Measurements from ENCODE around the gene TMED4.

Gene TMED4

DNA sequence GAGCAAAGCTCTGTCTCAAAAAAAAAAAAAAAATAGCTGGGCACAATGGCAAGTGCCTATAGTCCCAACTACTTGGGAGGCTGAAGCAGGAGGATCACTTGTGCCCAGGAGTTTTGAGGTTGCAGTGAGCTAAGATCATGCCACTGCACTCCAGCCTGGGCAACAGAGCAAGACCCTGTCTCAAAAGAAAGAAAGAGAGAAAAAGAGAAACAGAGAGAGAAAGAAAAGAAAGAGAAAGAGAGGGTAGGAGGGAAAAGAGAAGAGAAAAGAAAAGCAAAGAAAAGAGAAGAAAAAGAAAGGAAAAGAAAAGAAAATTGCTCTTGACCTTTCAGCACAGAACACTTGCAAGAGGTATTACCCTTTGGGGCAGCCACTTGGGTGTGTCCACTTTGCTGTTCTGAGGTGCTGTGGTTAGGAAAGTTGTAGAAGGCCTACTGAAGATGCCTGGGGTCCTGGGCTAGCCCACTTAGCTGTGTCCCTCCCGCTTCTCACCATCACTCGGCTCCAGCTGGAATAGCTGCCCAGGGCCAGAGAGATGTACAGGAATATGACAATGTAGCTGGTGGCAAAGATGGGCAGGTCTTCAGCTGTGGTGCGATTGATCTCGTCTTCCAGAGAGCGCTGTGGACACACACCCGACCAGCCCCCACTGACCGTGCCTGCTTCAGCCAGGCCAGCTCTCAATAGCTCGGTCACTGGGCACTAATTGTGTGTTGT lies 46.5 kb downstream of the TMED4 start:
- DNase-seq: no peak
- TF ChIP-seq GATA1 (IDR thresholded peaks at IDR 0.05; ENCODE audit: low read depth, low read length) (no peak), POLR2A (IDR thresholded peaks at IDR 0.05; ENCODE audit: low read length) (no peak)

DNA sequence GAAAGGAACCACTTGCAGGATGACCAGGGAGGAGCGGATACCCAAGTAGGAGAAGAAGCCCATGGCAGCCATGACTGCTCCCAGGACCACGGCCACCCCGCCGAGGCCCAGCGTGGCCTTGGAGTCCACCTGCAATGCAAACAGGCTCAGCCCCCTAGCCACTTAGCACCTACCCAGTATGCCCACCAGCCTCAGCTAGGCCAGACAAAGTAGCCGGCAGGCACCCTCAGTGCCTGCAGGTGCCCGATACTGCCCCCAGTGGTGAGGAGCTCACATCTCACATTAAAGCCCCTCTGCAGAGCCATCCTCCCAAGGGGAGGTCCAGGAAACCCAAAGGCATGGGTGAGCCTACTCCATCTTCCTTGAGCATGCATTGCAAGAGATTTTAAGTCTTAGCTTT lies 47.5 kb downstream of the TMED4 start:
- no peak for TF ChIP-seq GATA1 (IDR thresholded peaks at IDR 0.05; ENCODE audit: low read depth, low read length)
- TF ChIP-seq POLR2A (IDR thresholded peaks at IDR 0.05; ENCODE audit: low read length): no peak
- DNase-seq: peak; percentile 74 to 81

DNA sequence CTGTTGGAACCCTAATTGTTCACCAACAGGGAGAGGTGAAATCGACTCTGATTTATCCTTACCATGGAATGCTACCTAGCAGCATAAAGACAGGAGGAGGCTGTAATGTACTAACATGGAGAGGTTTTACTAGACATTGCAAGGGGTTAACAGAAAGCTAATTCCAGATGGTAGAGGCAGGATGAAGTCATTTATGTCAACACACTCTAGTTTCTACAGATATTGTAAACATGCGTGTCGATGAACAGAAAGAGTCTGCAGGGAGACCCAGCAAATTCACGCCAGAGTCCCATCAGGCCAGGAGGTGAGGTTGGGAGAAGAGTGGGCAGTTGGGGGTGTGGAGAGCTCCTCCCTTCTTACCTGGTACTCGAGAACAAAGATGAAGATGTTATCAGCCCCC lies 47.9 kb downstream of the TMED4 start:
- no peak for DNase-seq
- no peak for TF ChIP-seq POLR2A (IDR thresholded peaks at IDR 0.05; ENCODE audit: low read length)

DNA sequence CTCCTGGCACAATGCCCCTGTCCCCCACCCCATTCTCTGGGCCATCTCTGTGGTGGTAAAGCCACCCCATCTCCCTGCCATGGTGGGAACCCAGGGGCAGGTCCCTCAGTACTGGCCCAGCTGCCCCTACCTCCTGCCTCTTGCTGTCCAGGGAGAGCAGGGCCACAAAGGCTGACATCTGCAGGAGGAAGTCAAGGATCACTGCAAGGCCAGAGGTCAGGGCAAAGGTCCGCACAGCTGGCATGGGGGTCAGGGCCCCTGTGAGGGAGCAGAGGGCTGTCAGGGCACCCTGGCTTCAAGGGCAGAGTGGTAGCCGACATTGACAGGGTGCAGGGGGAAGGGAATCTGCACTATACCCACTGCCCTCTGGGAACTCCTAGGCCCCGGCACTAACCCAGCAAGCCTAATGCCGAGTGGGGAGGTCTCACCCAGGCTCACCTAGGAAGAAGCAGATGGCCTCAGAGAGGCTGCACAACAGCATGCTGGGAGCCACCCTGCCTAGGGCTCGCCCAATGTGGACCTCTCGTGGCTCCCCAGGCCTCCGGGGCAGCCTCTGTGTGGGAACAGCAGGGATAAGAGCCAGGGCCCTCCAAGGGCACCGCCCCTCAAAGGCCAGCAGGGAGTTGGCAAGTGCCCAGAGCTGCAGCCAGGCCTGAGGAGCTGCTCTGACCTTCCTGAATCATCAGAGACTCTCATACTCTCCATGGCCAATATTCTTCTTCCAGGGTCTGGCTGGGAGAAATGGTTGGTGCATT lies 48.6 kb downstream of the TMED4 start:
- no peak for TF ChIP-seq GATA1 (IDR thresholded peaks at IDR 0.05; ENCODE audit: low read depth, low read length)
- TF ChIP-seq POLR2A (IDR thresholded peaks at IDR 0.05; ENCODE audit: low read length): no peak
- DNase-seq: no peak

DNA sequence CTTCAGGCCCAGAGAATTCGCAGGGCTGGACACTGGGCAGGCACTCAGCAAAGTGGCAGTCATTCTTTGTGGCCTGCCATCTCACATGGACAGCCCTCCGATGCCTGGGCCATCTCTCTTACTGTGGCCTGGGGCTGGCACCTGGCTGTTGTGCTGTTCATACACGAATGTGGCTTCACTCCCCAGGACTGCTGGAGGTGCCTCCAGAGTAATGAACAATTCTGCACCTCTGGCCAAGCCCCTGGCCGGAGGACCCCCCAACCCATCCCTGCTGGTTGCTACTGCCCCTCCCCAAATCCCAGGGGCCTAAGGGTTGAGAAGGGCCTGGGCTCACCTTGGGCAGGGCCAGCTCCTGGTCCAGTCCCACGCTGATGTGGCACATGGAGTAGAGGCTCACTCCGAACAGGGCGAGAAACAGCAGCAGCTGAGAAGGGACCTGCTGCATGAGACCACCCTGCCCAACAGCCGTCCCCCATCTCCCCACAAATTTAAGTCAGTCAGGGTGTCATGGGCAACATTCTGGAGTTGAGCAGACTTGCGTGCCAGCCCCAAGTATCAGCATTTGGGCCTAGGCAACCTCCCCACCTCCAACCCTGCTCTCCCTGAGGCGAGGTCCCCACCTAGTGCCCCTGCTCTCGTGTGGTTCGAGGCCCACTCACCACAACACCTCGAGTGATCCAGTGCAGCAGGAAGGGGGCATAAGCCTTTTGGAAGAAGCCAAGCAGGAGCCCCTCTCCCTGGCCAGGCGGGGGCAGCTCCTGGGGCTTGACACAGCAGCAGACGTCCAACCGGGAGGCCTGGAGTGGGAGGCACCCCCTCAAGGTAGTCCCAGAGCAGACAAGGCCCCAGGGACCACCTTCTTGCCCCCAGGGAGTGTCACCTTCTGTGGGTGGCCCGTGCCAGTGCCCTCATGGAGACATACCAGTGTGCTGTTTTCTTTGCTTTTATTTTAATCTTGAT lies 50.3 kb downstream of the TMED4 start:
- DNase-seq: no peak
- TF ChIP-seq GATA1 (IDR thresholded peaks at IDR 0.05; ENCODE audit: low read depth, low read length) (no peak), POLR2A (IDR thresholded peaks at IDR 0.05; ENCODE audit: low read length) (no peak)

DNA sequence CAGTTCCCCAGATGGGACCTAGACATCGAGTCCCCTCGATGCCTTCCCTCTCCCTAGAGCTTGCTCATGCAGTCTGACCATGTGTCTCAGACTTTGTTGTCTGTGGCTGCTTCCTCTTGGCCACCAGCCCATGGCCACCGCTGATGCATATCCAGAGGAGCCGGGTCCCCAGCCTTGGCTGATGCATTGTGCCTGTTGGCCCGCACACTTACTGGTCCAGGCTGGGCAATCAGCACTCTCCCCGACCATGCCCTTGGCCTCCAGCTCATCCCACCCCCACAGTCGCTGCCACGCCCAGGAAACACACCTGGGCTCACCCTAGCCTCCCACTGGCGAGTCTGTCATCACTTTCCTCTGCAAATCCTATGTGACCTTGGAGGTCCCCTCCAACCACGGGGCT lies 51.0 kb downstream of the TMED4 start:
- TF ChIP-seq POLR2A (IDR thresholded peaks at IDR 0.05; ENCODE audit: low read length): no peak
- TF ChIP-seq GATA1 (IDR thresholded peaks at IDR 0.05; ENCODE audit: low read depth, low read length): no peak
- no peak for DNase-seq

All from erythroblast (primary cell).